ENCODE results near the gene BTBD16. TPM values are rescaled to one million over a fixed set of nuclear protein-coding genes. Genes with fewer than 3 reads are reported as not detected.

Gene BTBD16
- total RNA-seq, 5 donors from 2014 or later (not counting 1 experiment from before 2014, with no cell fraction given), result not detected

GRCh38 chr10:122387572-122387971, 116.5 kb downstream of the BTBD16 start:
- Histone ChIP-seq H3K27ac (ENCODE audit: low read length) (no peak overlapping the region), H3K4me3 (ENCODE audit: control insufficient read depth in 1 of 2, extremely low read depth in 1 of 2, low read length in 1 of 2) (no peak overlapping the region), H3K27me3 (replicated peaks in 1 of 2; ENCODE audit: control insufficient read depth in 2 of 2, extremely low read depth in 1 of 2, insufficient read depth in 2 of 2, low read length in 1 of 2) (no peaks in the 10 kb centered on the region), H3K4me1 (ENCODE audit: control insufficient read depth in 1 of 2, extremely low read depth in 1 of 2, insufficient read depth in 2 of 2, low read length in 2 of 2) (peaks cover 0 to 2% of the 10 kb centered on the region in 2 experiments), H3K9me3 (no peaks in the 10 kb centered on the region), H3K36me3 (ENCODE audit: control insufficient read depth in 2 of 2, extremely low read depth in 1 of 2, insufficient read depth in 1 of 2, low read length in 1 of 2) (peaks cover 0 to 6% of the 10 kb centered on the region in 2 donors)
- H3K27ac Mint-ChIP-seq, result no peak overlapping the region
- peaks cover 57 to 77% (median 73%) of the 10 kb centered on the region in 3 donors for H3K4me1 Mint-ChIP-seq
- H3K9me3 Mint-ChIP-seq, result no peaks in the 10 kb centered on the region
- CTCF ChIA-PET, result interaction anchor here in 1 of 2 donors (1.5 kb wide), 1 partner anchor 45 kb away, joined by 5 read pairs; no protein-coding TSS in a partner anchor
- H3K4me3 Mint-ChIP-seq, result no peak overlapping the region
- POLR2A ChIA-PET, result interaction anchor here in 1 of 2 donors (1.0 kb wide), 1 partner anchor 13 kb away, joined by 3 read pairs; no protein-coding TSS in a partner anchor
- no peak for DNase-seq
- no CpG with 5 or more reads among the region's 2 CpGs for WGBS (ENCODE audit: insufficient coverage)
- peaks cover 31% of the 10 kb centered on the region for H3K36me3 Mint-ChIP-seq
- no peak for ATAC-seq (replicated peaks in 1 of 4)
- H3K27me3 Mint-ChIP-seq, result no peaks in the 10 kb centered on the region

Other genes starting within 250 kb of the BTBD16 start
- gene PLEKHA1, start 103.4 kb downstream of the BTBD16 start, total RNA-seq, result 10 to 100 TPM; 36.8 to 58.6 (median 40.5) TPM
- not detected for gene ARMS2, start 183.4 kb downstream of the BTBD16 start, total RNA-seq
- under 1 TPM in 3 of 5 donors, not detected in 2; 0.51 to 0.56 (median 0.55) TPM for gene HTRA1, start 190.3 kb downstream of the BTBD16 start, total RNA-seq

All from T-cell (primary cell).